GM18870 (cell line): ENCODE measurements around the gene CCNY.

Experiments used
- ATAC-seq: cut with Tn5 transposase; IDR thresholded peaks from one replicate; pipeline ENCODE4 v1.9.1; 2021; ENCODE audit warnings: moderate library complexity; ENCODE audit not compliant: unreplicated experiment

CCNY gene

GRCh38 chr10:35448687-35449662, 112.7 kb downstream of the CCNY start:
- no peak for ATAC-seq

GRCh38 chr10:35449944-35450343, 113.6 kb downstream of the CCNY start:
- no peak for ATAC-seq

DNA sequence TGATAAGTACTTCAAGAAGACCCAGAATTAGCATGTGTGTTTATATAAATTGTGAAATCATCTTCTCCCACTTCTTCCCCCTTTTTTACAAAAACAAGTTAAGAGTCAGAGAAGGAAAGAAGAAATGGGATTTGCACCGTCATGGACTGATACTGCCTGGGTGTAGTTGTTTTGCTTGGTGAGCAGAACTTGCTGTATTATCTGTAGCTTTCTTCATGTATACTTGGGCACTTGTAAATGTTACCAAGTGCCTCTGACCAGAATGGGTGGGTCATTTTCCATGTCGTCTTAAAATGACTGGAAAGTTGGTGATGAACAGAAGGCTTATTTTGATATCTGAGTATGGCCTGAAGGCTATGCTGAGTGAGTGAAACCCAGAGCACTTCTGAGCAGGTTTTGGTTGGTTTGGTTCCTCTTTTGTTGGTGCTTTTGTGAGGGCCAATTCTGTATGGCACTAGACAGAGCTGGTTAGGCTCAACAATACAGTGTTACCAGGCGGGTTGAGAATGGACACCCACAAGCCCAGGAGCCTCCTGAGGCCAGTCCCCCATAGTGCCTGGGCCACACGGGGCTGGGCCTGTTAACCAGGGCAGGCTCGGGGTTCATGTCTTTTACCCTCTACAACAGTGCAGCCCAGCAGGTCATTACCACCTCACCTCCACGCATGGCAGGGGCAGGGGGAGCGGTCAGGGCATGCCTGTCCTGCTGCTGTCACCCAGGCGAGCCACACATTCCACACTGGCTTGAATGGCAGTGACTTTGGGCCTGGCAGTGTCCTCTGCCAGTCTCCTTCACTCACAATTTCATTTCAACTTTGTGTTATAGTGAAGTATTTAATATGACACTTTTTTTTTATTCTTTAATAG, 115.1 kb downstream of the CCNY start:
- peak; percentile 99 for ATAC-seq

DNA sequence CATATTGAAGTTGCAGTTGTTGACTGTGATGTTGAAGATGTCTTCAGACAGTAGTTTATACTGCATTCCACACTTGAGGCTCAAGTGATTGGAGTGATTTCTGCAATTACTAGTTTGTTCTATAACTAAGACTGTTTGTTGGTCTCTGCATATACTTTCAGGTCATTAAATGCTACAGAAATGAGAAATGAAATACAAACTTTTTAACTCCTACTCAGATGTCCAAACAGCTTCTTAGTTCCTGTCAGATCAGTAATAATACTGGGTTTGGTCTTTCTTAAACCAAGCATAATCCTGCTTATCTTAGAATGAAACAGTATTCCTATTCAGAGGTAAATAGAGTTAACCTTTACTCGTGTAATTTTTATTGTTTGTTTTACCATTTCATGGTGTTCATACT, 115.9 kb downstream of the CCNY start:
- no peak for ATAC-seq

DNA sequence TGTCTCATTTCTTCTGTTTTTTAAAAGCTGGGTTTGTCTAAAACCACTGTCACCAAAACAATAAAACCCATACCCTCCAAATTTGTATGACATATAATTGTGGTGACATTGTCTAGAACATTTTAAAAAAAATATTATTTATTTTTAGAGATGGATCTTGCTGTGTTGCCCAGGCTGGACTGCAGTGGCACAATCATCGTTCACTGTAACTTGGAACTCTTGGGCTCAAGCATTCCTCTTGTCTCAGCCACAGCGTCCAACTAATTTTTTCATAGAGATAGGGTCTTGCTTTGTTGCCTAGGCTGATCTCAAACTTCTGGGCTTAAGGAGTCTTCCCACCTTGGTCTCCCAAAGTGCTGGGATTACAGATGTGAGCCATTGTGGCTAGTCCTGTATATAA, 116.5 kb downstream of the CCNY start:
- no peak for ATAC-seq

DNA sequence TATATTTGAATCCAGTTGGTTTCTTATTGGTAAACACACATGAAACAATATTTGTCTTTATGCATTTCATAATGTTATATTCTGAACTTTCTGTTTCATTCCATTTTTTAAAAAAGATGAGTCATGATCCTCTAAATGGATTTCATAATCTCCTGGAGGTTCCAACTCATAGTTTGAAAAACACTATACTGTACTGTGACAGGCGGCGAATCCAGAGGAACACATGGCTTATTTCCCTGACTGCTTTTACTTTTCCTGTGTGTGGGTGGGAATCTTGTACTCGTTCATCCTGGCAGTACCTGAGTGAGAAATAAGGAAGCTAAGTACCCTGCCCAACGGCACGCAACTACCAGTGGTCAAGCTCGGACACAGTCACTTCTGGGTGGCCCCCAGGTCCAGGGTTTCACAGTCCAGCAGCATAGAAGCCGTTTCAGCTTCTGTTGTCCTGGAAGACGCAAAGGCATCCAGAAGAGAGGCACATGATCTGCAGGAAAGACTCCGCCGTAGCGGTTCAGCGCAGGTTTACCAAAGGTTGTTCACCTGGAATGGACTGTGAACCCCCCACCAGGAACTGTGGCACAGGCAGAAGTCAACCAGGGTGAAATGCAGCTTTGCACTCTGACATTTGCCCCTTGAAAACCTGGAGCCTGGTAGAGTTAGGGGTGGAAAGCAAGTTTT, 117.7 kb downstream of the CCNY start:
- ATAC-seq, result no peak

DNA sequence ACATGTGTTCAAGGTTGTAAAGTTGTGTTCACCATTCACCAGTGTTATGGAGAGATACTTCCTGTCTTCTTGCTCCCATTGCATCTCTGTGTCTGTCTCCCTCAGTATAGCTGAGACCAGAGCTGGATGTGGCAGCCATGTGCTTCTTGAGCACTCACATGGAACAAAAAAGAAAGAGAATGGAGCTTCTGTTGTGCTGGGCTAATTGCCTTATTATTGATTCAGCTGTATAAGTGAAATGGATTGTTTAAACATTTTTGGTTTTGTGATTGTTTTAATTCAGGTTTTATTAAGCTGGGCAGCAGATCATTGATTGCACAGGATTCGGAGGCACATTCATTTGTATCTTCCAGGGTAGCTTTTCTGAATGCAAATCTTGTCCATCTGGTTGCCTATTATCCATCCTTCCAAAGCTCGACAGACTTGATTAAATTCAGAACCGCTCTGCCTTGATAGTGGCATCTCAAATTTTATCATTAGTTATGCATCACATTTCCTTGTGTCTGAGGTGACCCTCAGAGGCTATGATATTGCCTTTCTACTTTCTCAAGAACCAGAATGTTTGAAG, 119.9 kb downstream of the CCNY start:
- ATAC-seq, result no peak

GRCh38 chr10:35456784-35457183, 120.5 kb downstream of the CCNY start:
- no peak for ATAC-seq

DNA sequence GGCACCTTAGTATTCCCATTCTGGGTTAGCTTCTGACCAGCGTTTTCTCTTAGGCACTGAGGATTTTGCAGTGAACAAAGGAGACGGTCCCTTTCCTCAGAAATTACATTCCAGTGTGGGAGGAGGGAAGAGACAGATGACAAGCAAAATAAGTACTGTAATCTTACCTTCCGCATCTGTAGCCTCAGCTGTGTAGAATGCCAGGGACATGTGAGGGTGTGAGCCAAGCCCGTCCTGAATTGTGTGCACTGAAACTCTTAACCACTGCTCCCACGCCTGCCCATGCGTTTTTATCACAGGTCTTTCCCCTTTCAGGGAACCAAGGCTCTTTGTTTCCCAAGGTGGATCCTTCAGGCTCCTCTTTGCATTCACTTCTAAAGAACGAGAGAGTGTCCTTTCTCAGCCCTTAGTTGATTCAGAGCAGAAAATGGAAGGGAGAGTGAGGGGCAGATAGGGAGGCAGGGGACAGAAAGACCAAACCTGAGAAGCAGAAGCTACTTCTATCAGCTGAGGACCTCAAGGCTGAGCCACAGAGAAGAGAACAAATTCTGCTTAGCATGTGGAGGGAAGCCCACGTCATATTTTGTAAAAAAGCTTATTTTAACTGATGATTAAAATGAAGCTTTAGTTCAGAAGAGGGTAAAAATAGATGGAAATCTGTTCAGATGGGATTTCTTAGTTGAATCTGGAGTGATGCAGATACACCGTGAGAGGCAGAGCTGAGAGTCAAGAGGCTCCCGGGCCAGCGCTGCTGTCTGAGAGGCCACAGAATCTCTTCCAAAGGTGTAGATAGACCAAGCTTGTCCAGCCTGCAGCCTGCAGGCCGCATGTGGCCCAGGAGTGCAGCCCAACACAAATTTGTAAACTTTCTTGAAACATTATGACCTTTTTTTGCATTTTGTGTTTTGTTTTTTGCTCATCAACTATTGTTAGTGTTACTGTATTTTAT, 122.5 kb downstream of the CCNY start:
- no peak for ATAC-seq

DNA sequence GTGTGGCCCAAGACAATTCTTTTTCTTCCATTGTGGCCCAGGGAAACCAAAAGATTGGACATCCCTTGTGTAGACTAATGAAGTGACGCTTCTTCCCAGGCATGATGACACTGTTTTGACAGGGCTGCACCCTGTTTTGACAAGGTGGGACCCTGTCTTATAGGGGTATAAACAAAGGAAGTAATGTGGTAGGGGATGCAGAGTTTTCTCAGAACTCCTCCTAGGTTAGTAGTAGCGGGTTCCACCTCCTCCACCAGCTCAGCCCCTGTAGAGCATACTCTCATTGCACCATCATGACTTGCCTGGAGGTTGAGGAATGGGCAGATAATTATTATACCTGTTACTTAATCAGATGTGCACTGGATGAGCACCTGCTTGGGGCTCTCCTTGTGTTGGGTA, 123.1 kb downstream of the CCNY start:
- ATAC-seq, result no peak

DNA sequence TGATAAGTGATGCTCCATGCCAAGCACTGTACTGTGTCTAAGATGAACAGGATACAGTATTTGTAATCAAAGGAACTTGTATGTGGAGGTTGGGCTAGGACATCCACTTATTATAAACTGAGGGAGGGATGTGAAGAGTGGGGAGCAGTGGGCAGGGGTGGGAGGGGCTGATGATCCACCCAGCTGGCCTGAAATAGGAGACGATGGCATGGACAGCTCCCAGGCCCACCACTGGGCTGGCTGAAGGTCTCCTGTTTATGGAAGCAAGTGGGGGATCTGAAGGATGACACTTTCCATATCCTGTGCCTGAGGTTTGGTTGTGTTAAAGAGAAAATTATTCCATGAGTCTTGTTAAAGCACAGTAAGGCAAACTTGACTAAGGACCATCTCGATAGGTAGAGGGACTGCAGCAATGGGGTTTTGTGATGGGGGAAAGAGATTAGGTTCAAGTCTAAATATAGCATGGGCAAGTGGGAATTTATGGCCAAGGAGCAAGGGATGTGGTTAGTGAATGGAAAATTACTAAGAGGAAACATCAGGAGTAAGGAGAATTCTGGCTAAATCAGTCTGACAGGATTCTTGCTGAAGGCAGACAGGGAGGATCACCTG, 124.6 kb downstream of the CCNY start:
- no peak for ATAC-seq

GRCh38 chr10:35462491-35462934, 126.2 kb downstream of the CCNY start:
- peak; percentile 75 for ATAC-seq

DNA sequence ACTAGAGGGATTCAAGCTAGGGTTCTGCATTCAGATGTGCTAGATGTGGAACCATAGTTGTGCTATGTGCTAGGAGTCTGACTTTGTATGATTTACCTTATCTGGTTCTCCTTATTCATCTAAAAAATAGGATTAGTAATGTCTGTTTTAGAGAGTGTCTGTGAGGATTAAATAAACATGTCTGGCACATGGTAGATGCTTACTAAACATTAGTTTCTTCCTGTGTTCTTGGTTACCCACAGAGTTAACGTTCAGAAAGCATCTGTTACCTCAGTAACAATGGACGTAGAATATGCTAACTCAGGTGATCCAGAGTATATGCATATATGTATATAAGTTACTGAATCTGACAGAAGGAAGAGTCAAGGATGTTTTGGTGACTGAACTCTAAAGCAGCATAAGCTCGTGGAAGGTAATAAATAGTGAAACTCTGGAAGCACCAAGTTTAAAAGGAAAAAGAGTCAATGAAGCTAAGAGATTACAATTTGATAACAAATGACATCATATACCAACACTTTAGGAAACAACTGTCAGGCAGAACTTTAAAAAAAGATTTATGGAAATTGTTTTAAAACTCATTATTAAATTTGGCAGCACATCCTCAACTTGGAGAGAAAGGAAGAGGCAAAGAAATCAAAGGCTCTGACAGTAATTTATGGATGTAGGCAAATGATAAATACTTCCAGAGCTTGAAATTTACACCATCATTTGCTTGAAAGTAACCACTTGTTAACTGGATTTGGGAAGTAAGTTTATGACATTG, 127.0 kb downstream of the CCNY start:
- ATAC-seq, result no peak

- ATAC-seq, result no peak
These were observed 127.6 kb downstream of the CCNY start for GRCh38 chr10:35463878-35464277.

- ATAC-seq, result no peak
These were observed 128.6 kb downstream of the CCNY start for GRCh38 chr10:35464825-35465456.

DNA sequence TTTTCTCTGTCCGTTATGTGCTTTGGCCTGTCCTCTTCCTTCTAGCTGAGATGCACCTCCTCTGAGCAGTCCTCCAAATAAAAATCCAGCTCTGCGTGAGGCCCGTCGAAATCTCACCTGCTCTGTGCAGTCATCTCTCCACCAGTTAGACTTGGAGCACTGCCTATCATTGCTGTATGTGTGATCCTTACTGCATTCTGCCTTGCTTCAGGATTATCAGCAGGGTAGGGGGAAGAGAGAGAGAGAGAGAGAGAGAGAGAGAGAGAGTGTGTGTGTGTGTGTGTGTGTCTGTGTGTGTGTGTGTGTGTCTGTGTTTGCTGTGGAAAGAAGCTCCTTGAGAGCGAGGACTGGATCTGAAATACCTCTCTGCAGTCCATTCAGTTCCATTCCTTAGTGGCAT, 129.4 kb downstream of the CCNY start:
- no peak for ATAC-seq

GRCh38 chr10:35466170-35466569, 129.9 kb downstream of the CCNY start:
- no peak for ATAC-seq

DNA sequence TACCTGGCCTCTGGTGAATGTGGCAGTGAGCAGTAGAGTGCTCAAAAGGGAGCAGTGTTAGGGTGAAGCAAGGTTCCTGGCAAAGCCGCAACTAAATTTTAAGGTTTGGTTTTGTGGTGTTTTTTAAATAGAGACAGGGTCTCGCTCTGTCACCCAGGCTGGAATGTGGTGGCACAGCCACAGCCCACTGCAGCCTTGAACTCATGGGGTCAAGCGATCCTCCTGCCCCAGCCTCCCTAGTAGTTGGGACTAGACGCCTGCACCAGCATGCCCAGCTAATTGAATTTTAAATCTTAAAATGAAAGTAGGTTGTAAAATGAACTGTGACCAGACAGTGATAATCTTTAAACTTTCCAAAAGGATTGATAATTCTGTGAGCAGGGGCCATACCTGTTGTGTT, 130.4 kb downstream of the CCNY start:
- no peak for ATAC-seq
